Upper lobe of left lung (tissue), 6 donors: ENCODE results near the gene HMGCS1. TPM values are rescaled to one million over a fixed set of nuclear protein-coding genes. Genes with fewer than 3 reads are reported as not detected.

ENCODE experiments used
- ATAC-seq, 2 donors: fragments of 200-7000 bp; cut with Tn5 transposase; one replicate each; pipeline ENCODE4 v1.9.1; 2022; ENCODE audit warnings: mild to moderate bottlenecking in 2 of 2, moderate library complexity in 2 of 2; ENCODE audit not compliant: low FRiP score in 2 of 2
- DNase-seq, 2 donors: peaks; one replicate each; pipeline ENCODE4 v3.0.0-alpha.2; 2019 to 2020
- H3K27ac ChIP-seq, 4 donors: fragments of 200-600 bp; sonication (generic); one replicate each; pipeline ENCODE4 v1.5.1; 2016 to 2019
- H3K27me3 ChIP-seq, 4 donors: fragments of 200-600 bp; sonication (generic); one replicate each; pipeline ENCODE4 v1.5.1; 2017 to 2019
- H3K36me3 ChIP-seq, 4 donors: fragments of 200-600 bp; sonication (generic); one replicate each; pipeline ENCODE4 v1.5.1; 2016 to 2019
- H3K4me1 ChIP-seq, 4 donors: fragments of 200-600 bp; sonication (generic); one replicate each; pipeline ENCODE4 v1.5.1; 2018 to 2019
- H3K4me3 ChIP-seq, 4 donors: fragments of 200-600 bp; sonication (generic); one replicate each; pipeline ENCODE4 v1.5.1; 2017 to 2019; ENCODE audit warnings: mild to moderate bottlenecking in 2 of 4, moderate library complexity in 1 of 4
- H3K9me3 ChIP-seq, 4 donors: fragments of 200-600 bp; sonication (generic); one replicate each; pipeline ENCODE4 v1.5.1; 2018 to 2019
- CTCF ChIP-seq, 6 experiments: fragments of 450-650 bp in 4 of 6; fragments of 200-600 bp in 2 of 6; sonication (generic) in 2 of 6; IDR thresholded peaks; one replicate each; pipeline ENCODE4 v1.5.1; 2016 to 2019; ENCODE audit warnings: antibody characterized with exemption in 6 of 6
- EP300 ChIP-seq, 4 donors: sonication (generic); formaldehyde crosslinking; IDR thresholded peaks; one replicate each; pipeline ENCODE4 v1.5.1; 2017; ENCODE audit warnings: antibody characterized with exemption in 4 of 4, control low read depth in 2 of 4
- POLR2A ChIP-seq, 4 donors: fragments of 450-650 bp; IDR thresholded peaks; one replicate each; pipeline ENCODE4 v1.5.1; 2016 to 2017; ENCODE audit warnings: antibody characterized with exemption in 4 of 4, mild to moderate bottlenecking in 2 of 4
- POLR2AphosphoS5 ChIP-seq, 2 donors: sonication (generic); formaldehyde crosslinking; IDR thresholded peaks; one replicate each; pipeline ENCODE4 v1.5.1; 2017; ENCODE audit warnings: antibody characterized with exemption in 2 of 2
- WGBS, 2 donors: methylation state at CpG; one replicate each; pipeline ENCODE4 v1.1.5; 2017 to 2018; 5-methylcytosine and 5-hydroxymethylcytosine counted together
- total RNA-seq, 6 donors: library from RNA; depleted of rRNA in 4 of 6; stranded (reverse); fragments of >200 nt in 4 of 6; gene quantifications; one replicate each; pipeline versions ENCODE4 v1.1.0 to v1.2.1, GENCODE V29; 2016 to 2021
- donor health status: DM: no; HTN: no; CAD: no; lungs with moderate emphysema.
- donor health status: DM: no; HTN: yes; CAD: no; lungs with severe emphysema.

HMGCS1 gene
- total RNA-seq, 6 donors from 2014 or later = 47.1 to 174 (median 107) TPM

- Histone ChIP-seq H3K9me3 (no peaks in the 10 kb centered on the region), H3K4me3 (no peak overlapping the region), H3K27ac (no peak overlapping the region), H3K27me3 (no peaks in the 10 kb centered on the region), H3K36me3 (no peaks in the 10 kb centered on the region), H3K4me1 (peaks cover 9 to 23% (median 15%) of the 10 kb centered on the region in 4 donors)
- no peak for ATAC-seq
- no peak for TF ChIP-seq CTCF (IDR thresholded peaks at IDR 0.05)
- no peak for TF ChIP-seq POLR2AphosphoS5 (IDR thresholded peaks at IDR 0.05)
- TF ChIP-seq EP300 (IDR thresholded peaks at IDR 0.05) = no peak
- TF ChIP-seq POLR2A (IDR thresholded peaks at IDR 0.05) = no peak
- no peak for DNase-seq
- WGBS, 2 donors = 89 to 92% methylated on average over 8 of the region's 8 CpGs
These were observed 2.1 kb upstream of the HMGCS1 start for GRCh38 chr5:43315263-43315662.

- H3K9me3 ChIP-seq = no peaks in the 10 kb centered on the region
- no peak overlapping the region for H3K4me3 ChIP-seq
- H3K4me1 ChIP-seq = peaks cover 9 to 26% (median 20%) of the 10 kb centered on the region in 4 donors
- ATAC-seq (no peak), DNase-seq (no peak)
- no peaks in the 10 kb centered on the region for H3K36me3 ChIP-seq
- WGBS, 2 donors = 95 to 97% methylated on average over 6 of the region's 6 CpGs
- TF ChIP-seq CTCF (IDR thresholded peaks at IDR 0.05) = no peak
- no peak for TF ChIP-seq POLR2A (IDR thresholded peaks at IDR 0.05)
- no peak for TF ChIP-seq EP300 (IDR thresholded peaks at IDR 0.05)
- TF ChIP-seq POLR2AphosphoS5 (IDR thresholded peaks at IDR 0.05) = no peak
- peak overlapping the region in 2 of 4 donors; percentile 73 to 95 for H3K27ac ChIP-seq
- H3K27me3 ChIP-seq = no peaks in the 10 kb centered on the region
These were observed 1.5 kb upstream of the HMGCS1 start for GRCh38 chr5:43314724-43315123.

- Histone ChIP-seq H3K9me3 (no peaks in the 10 kb centered on the region), H3K36me3 (no peaks in the 10 kb centered on the region), H3K27me3 (no peaks in the 10 kb centered on the region), H3K4me3 (peak overlapping the region in 3 of 4 donors; percentile 69 to 90 (median 78)), H3K27ac (peak overlapping the region; percentile 58 to 97 (median 84)), H3K4me1 (peaks cover 9 to 31% (median 25%) of the 10 kb centered on the region in 4 donors)
- 49 to 58% methylated on average over 8 of the region's 8 CpGs for WGBS, 2 donors
- DNase-seq (no peak), ATAC-seq (no peak)
- TF ChIP-seq POLR2AphosphoS5 (IDR thresholded peaks at IDR 0.05) = no peak
- TF ChIP-seq POLR2A (IDR thresholded peaks at IDR 0.05) = no peak
- no peak for TF ChIP-seq CTCF (IDR thresholded peaks at IDR 0.05)
- TF ChIP-seq EP300 (IDR thresholded peaks at IDR 0.05) = no peak
These were observed 744 bp upstream of the HMGCS1 start for GRCh38 chr5:43313854-43314457.

- Histone ChIP-seq H3K4me1 (peaks cover 9 to 44% (median 29%) of the 10 kb centered on the region in 4 donors), H3K4me3 (peak overlapping the region; percentile 66 to 90 (median 74)), H3K27ac (peak overlapping the region; percentile 83 to 97 (median 93)), H3K36me3 (peaks cover 0 to under 1% (median 0%) of the 10 kb centered on the region in 4 donors), H3K27me3 (no peaks in the 10 kb centered on the region), H3K9me3 (no peaks in the 10 kb centered on the region)
- ATAC-seq = peak; percentile 12 to 16
- DNase-seq = peak in 1 of 2 donors; percentile 43
- WGBS, 2 donors = 3 to 5% methylated on average over 9 of the region's 9 CpGs
- TF ChIP-seq EP300 (IDR thresholded peaks at IDR 0.05) (no peak), POLR2A (IDR thresholded peaks at IDR 0.05) (no peak), POLR2AphosphoS5 (IDR thresholded peaks at IDR 0.05) (no peak), CTCF (IDR thresholded peaks at IDR 0.05) (no peak)
These were observed 545 bp downstream of the HMGCS1 start for GRCh38 chr5:43312699-43313034.
